Vagina (tissue), 2 donors: Measurements from ENCODE around the gene SHISA9. TPM values are rescaled to one million over a fixed set of nuclear protein-coding genes. Genes with fewer than 3 reads are reported as not detected.

Experiments
- DNase-seq, 2 donors: peaks; one replicate each; pipeline ENCODE4 v3.0.0-alpha.2; 2017; ENCODE audit errors: extremely low spot score in 2 of 2
- H3K27ac ChIP-seq: fragments of 200-600 bp; sonication (generic); one replicate; pipeline ENCODE4 v1.5.1; 2019
- H3K27me3 ChIP-seq: fragments of 200-600 bp; sonication (generic); one replicate; pipeline ENCODE4 v1.5.1; 2019
- H3K36me3 ChIP-seq, 2 donors: fragments of 200-600 bp; sonication (generic); one replicate each; pipeline ENCODE4 v1.5.1; 2017 to 2019
- H3K4me1 ChIP-seq: fragments of 200-600 bp; sonication (generic); one replicate; pipeline ENCODE4 v1.5.1; 2019
- H3K4me3 ChIP-seq, 2 donors: fragments of 200-600 bp; sonication (generic); 1 replicate in 1 of 2; 2 replicates in 1 of 2; pipeline ENCODE4 v1.5.1; 2016 to 2019
- H3K9me3 ChIP-seq: fragments of 200-600 bp; sonication (generic); one replicate; pipeline ENCODE4 v1.5.1; 2019
- POLR2A ChIP-seq, 2 donors: fragments of 450-650 bp; IDR thresholded peaks; one replicate each; pipeline ENCODE4 v1.6.1; 2017; ENCODE audit warnings: antibody characterized with exemption in 2 of 2, mild to moderate bottlenecking in 2 of 2, moderate library complexity in 2 of 2
- POLR2AphosphoS5 ChIP-seq, 2 donors: sonication (generic); formaldehyde crosslinking; IDR thresholded peaks; one replicate each; pipeline ENCODE4 v1.9.0; 2017; ENCODE audit warnings: antibody characterized with exemption in 2 of 2, mild to moderate bottlenecking in 2 of 2, low read depth in 1 of 2; ENCODE audit not compliant: insufficient read depth in 1 of 2
- intact Hi-C: fragments of 100-400 bp; cut with DNase I; formaldehyde crosslinking; loops from one replicate; pipeline ENCODE4 v1.15.1; 2023
- total RNA-seq: library from RNA; depleted of rRNA; stranded (reverse); fragments of >200 nt; gene quantifications from one replicate; pipeline ENCODE4 v1.2.3, GENCODE V29; 2016
- TF ChIP-seq, protein P1 (sequence below), 3 experiments: fragments of 450-650 bp in 2 of 3; fragments of 200-600 bp in 1 of 3; sonication (generic) in 1 of 3; IDR thresholded peaks; one replicate each; pipeline ENCODE4 v1.5.1; 2017 to 2019; ENCODE audit warnings: antibody characterized with exemption in 3 of 3, mild to moderate bottlenecking in 2 of 3, moderate library complexity in 2 of 3

The SHISA9 gene
- total RNA-seq, 1 donor from 2014 or later = 0.49 TPM

DNA sequence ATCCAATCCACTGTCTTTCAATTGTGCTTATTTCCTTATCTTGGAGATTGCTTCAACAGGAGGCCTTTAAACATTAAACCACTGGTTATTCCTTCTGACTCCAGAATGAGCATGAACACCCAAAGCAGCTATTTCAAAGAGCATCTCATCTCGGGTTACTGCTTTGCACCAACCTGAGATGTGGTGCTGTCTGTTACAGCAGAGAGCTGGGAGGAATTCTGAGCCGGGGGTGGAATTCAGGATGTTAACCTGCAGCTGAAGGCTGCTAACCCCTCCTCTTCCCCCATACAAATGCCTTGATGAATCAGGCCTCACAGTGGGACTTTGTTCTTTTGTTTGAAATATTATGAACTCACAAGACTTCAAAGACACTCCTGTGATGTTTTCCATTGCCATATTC lies 113.1 kb downstream of the SHISA9 start:
- Histone ChIP-seq H3K4me3 (no peak overlapping the region), H3K9me3 (no peaks in the 10 kb centered on the region), H3K27ac (no peak overlapping the region), H3K4me1 (no peaks in the 10 kb centered on the region), H3K27me3 (no peaks in the 10 kb centered on the region), H3K36me3 (no peaks in the 10 kb centered on the region)
- intact Hi-C loops = no loop called here
- no peak for DNase-seq
- no peak for TF ChIP-seq POLR2AphosphoS5 (IDR thresholded peaks at IDR 0.05; ENCODE audit: insufficient read depth in 1 of 2, low read depth in 1 of 2)
- TF ChIP-seq, protein P1, sequence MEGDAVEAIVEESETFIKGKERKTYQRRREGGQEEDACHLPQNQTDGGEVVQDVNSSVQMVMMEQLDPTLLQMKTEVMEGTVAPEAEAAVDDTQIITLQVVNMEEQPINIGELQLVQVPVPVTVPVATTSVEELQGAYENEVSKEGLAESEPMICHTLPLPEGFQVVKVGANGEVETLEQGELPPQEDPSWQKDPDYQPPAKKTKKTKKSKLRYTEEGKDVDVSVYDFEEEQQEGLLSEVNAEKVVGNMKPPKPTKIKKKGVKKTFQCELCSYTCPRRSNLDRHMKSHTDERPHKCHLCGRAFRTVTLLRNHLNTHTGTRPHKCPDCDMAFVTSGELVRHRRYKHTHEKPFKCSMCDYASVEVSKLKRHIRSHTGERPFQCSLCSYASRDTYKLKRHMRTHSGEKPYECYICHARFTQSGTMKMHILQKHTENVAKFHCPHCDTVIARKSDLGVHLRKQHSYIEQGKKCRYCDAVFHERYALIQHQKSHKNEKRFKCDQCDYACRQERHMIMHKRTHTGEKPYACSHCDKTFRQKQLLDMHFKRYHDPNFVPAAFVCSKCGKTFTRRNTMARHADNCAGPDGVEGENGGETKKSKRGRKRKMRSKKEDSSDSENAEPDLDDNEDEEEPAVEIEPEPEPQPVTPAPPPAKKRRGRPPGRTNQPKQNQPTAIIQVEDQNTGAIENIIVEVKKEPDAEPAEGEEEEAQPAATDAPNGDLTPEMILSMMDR (IDR thresholded peaks at IDR 0.05) = no peak
- no peak for TF ChIP-seq POLR2A (IDR thresholded peaks at IDR 0.05)

DNA sequence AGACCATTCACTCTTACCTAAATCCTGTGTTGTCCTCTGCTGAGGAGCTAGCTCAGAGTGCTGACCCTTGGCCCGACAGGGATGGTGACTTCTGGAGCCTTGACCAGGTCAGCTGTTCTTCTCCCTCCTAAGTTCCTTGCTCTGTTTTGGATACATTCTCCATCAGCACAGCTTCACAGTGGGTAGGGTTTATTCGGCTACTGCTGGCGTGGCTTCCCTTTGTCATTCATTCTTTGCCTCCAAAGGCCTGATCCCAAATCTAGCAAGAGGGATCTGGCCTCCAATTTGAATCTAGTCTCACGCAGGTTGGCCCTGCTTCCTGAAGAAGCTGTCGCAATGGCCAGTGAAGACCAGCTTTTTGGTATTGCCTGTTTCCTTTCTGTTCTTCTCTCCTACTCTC lies 116.6 kb downstream of the SHISA9 start:
- TF ChIP-seq POLR2A (IDR thresholded peaks at IDR 0.05) = no peak
- TF ChIP-seq, protein P1 (IDR thresholded peaks at IDR 0.05) = no peak
- no peak for TF ChIP-seq POLR2AphosphoS5 (IDR thresholded peaks at IDR 0.05; ENCODE audit: insufficient read depth in 1 of 2, low read depth in 1 of 2)
- Histone ChIP-seq H3K27me3 (no peaks in the 10 kb centered on the region), H3K36me3 (no peaks in the 10 kb centered on the region), H3K27ac (no peak overlapping the region), H3K9me3 (no peaks in the 10 kb centered on the region), H3K4me3 (no peak overlapping the region), H3K4me1 (no peaks in the 10 kb centered on the region)
- intact Hi-C loops = no loop called here
- no peak for DNase-seq

DNA sequence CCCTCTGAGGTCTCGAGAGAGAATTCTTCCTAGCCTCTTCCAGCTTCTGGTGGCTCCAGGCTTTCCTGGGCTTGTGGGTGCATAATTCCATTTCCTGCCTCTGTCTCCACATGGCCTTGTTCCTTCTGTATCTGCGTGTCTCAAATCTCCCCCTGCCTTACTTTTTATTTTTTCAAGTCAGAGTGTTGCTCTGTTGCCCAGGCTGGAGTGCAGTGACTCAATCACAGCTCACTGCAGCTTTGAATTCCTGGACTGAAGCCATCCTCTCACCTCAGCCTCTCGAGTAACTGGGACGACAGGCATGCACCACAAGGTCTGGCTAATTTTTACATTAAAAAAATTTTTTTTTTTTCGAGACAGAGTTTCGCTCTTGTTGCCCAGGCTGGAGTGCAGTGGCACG lies 120.6 kb downstream of the SHISA9 start:
- TF ChIP-seq, protein P1 (IDR thresholded peaks at IDR 0.05) = no peak
- no peak for TF ChIP-seq POLR2AphosphoS5 (IDR thresholded peaks at IDR 0.05; ENCODE audit: insufficient read depth in 1 of 2, low read depth in 1 of 2)
- no peak for TF ChIP-seq POLR2A (IDR thresholded peaks at IDR 0.05)
- no peaks in the 10 kb centered on the region for H3K4me1 ChIP-seq
- DNase-seq = no peak
- H3K4me3 ChIP-seq = no peak overlapping the region
- intact Hi-C loops = no loop called here
- no peaks in the 10 kb centered on the region for H3K27me3 ChIP-seq
- no peaks in the 10 kb centered on the region for H3K9me3 ChIP-seq
- no peak overlapping the region for H3K27ac ChIP-seq
- no peaks in the 10 kb centered on the region for H3K36me3 ChIP-seq

DNA sequence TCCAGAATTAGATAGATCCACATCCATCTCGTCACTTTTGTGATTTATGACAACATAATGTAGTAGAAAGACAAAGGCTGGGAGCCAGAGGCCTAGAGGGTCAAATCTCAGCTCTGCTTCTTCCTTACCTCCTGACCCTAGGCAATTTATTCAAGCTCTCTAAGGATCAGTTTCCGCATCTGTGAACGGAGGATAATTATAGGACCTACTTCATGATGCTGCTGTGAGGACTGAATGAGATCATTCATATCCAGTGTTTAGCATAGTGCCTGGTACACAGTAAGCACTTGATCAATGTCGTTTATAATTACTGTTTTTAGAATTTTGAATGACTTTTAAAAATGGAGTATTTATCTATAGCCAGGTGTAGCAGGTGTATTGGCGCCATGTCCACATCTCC lies 128.4 kb downstream of the SHISA9 start:
- Histone ChIP-seq H3K27me3 (no peaks in the 10 kb centered on the region), H3K9me3 (no peaks in the 10 kb centered on the region), H3K27ac (no peak overlapping the region), H3K36me3 (no peaks in the 10 kb centered on the region), H3K4me1 (no peaks in the 10 kb centered on the region), H3K4me3 (no peak overlapping the region)
- DNase-seq = no peak
- TF ChIP-seq, protein P1 (IDR thresholded peaks at IDR 0.05) = no peak
- intact Hi-C loops = no loop called here

DNA sequence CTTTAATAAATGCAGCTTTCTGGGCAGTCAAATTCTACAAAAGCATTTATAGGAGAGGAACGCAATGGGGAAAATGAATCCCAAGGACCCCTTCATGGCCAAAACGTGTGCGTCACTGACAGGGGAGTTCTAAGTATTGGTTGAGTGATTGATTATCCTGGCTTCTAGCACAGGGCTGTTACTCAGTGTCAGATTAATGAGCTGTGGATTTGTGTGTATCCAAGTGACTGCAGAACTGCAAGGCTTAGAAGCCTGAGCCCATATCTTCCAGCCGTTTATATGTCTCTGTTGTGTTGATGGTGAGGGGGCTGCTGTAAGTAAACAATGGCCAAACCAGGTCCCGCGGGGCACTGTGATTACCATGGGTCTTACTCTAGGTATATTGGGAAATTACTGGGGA lies 129.4 kb downstream of the SHISA9 start:
- Histone ChIP-seq H3K27me3 (no peaks in the 10 kb centered on the region), H3K9me3 (no peaks in the 10 kb centered on the region), H3K36me3 (no peaks in the 10 kb centered on the region), H3K4me1 (no peaks in the 10 kb centered on the region), H3K27ac (no peak overlapping the region), H3K4me3 (no peak overlapping the region)
- TF ChIP-seq POLR2AphosphoS5 (IDR thresholded peaks at IDR 0.05; ENCODE audit: insufficient read depth in 1 of 2, low read depth in 1 of 2) = no peak
- TF ChIP-seq, protein P1 (IDR thresholded peaks at IDR 0.05) = no peak
- no peak for TF ChIP-seq POLR2A (IDR thresholded peaks at IDR 0.05)
- no peak for DNase-seq
- intact Hi-C loops = no loop called here
